Gastroesophageal sphincter (tissue), 4 donors: ENCODE results near the gene APBB1IP. TPM values are rescaled to one million over a fixed set of nuclear protein-coding genes. Genes with fewer than 3 reads are reported as not detected.
A peak's percentile ranks its signal among the peaks of the same experiment; 100 is the strongest.

Experiments
- ATAC-seq: fragments of 150-250 bp; one replicate; pipeline ENCODE4 v1.9.1; 2016; ENCODE audit warnings: mild to moderate bottlenecking, moderate library complexity
- H3K27ac ChIP-seq, 4 donors: fragments of 200-600 bp; sonication (generic) in 3 of 4; 1 replicate in 3 of 4; 2 replicates in 1 of 4; pipeline ENCODE4 v1.5.1; 2016 to 2019
- H3K27me3 ChIP-seq: fragments of 200-600 bp; sonication (generic); one replicate; pipeline ENCODE4 v1.5.1; 2019
- H3K36me3 ChIP-seq, 2 donors: fragments of 200-600 bp; sonication (generic); one replicate each; pipeline ENCODE4 v1.5.1; 2019; ENCODE audit warnings: control low read depth in 1 of 2
- H3K4me1 ChIP-seq, 3 donors: fragments of 200-600 bp; sonication (generic); 1 replicate in 2 of 3; 2 replicates in 1 of 3; pipeline ENCODE4 v1.5.1; 2016 to 2019; ENCODE audit warnings: control low read depth in 2 of 3
- H3K4me3 ChIP-seq, 2 donors: fragments of 200-600 bp; sonication (generic); one replicate each; pipeline ENCODE4 v1.5.1; 2019; ENCODE audit warnings: mild to moderate bottlenecking in 1 of 2, moderate library complexity in 1 of 2
- H3K9me3 ChIP-seq, 3 donors: fragments of 200-600 bp; sonication (generic); one replicate each; pipeline ENCODE4 v1.5.1; 2017 to 2019; ENCODE audit warnings: control low read depth in 2 of 3
- CTCF ChIP-seq, 4 experiments: fragments of 200-600 bp in 2 of 4; fragments of 450-650 bp in 2 of 4; sonication (generic) in 1 of 4; IDR thresholded peaks; one replicate each; pipeline ENCODE4 v1.5.1; 2017 to 2019; ENCODE audit warnings: antibody characterized with exemption in 4 of 4, mild to moderate bottlenecking in 2 of 4, moderate library complexity in 2 of 4
- EP300 ChIP-seq: sonication (generic); formaldehyde crosslinking; IDR thresholded peaks from one replicate; pipeline ENCODE4 v1.6.1; 2017; ENCODE audit warnings: antibody characterized with exemption, mild to moderate bottlenecking
- POLR2A ChIP-seq, 2 donors: fragments of 450-650 bp; IDR thresholded peaks; one replicate each; pipeline ENCODE4 v1.6.1; 2017; ENCODE audit warnings: antibody characterized with exemption in 2 of 2, mild to moderate bottlenecking in 2 of 2, moderate library complexity in 1 of 2
- POLR2AphosphoS5 ChIP-seq: sonication (generic); formaldehyde crosslinking; IDR thresholded peaks from one replicate; pipeline ENCODE4 v1.6.1; 2017; ENCODE audit warnings: antibody characterized with exemption
- WGBS, 2 donors: methylation state at CpG; one replicate each; pipeline ENCODE4 v1.1.5; 2018; ENCODE audit warnings: low coverage in 1 of 2; 5-methylcytosine and 5-hydroxymethylcytosine counted together
- total RNA-seq, 4 donors: library from RNA; depleted of rRNA; stranded (reverse); fragments of >200 nt; gene quantifications; one replicate each; pipeline ENCODE4 v1.1.0, GENCODE V29; 2016

The APBB1IP gene
- total RNA-seq, 4 donors from 2014 or later: 2.3 to 6.9 (median 4.9) TPM

- Histone ChIP-seq H3K27ac (no peak overlapping the region), H3K36me3 (no peaks in the 10 kb centered on the region), H3K4me1 (no peaks in the 10 kb centered on the region), H3K27me3 (peaks cover 47% of the 10 kb centered on the region), H3K4me3 (no peak overlapping the region), H3K9me3 (no peaks in the 10 kb centered on the region)
- ATAC-seq: no peak
- WGBS, 2 donors: 60 to 64% methylated on average over 1 to 2 of the region's 2 CpGs
- TF ChIP-seq POLR2A (IDR thresholded peaks at IDR 0.05): no peak
- TF ChIP-seq CTCF (IDR thresholded peaks at IDR 0.05): no peak
- no peak for TF ChIP-seq EP300
- TF ChIP-seq POLR2AphosphoS5: no peak
These were observed 1.3 kb upstream of the APBB1IP start for GRCh38 chr10:26436848-26437247.

GRCh38 chr10:26438534-26439341 is 597 bp downstream of the APBB1IP start:
- H3K27ac ChIP-seq: peak overlapping the region in 3 of 4 donors; percentile 25 to 80 (median 68)
- H3K4me3 ChIP-seq: peak overlapping the region; percentile 3 to 54
- no peaks in the 10 kb centered on the region for H3K36me3 ChIP-seq
- H3K27me3 ChIP-seq: peaks cover 44% of the 10 kb centered on the region
- peak; percentile 49 for ATAC-seq
- H3K4me1 ChIP-seq: no peaks in the 10 kb centered on the region
- 5% methylated on average over 13 to 21 of the region's 59 CpGs for WGBS, 2 donors
- TF ChIP-seq CTCF (IDR thresholded peaks at IDR 0.05) (no peak), POLR2A (IDR thresholded peaks at IDR 0.05) (no peak), POLR2AphosphoS5 (no peak), EP300 (no peak)
- H3K9me3 ChIP-seq: no peaks in the 10 kb centered on the region

- H3K4me3 ChIP-seq: peak overlapping the region in 1 of 2 donors; percentile 54
- TF ChIP-seq CTCF (IDR thresholded peaks at IDR 0.05) (no peak), POLR2AphosphoS5 (no peak), EP300 (no peak), POLR2A (IDR thresholded peaks at IDR 0.05) (no peak)
These were observed 1.4 kb downstream of the APBB1IP start for GRCh38 chr10:26439406-26440087.

GRCh38 chr10:26440088-26440470 is 1.9 kb downstream of the APBB1IP start:
- no peaks in the 10 kb centered on the region for H3K4me1 ChIP-seq
- TF ChIP-seq CTCF (IDR thresholded peaks at IDR 0.05) (no peak), POLR2A (IDR thresholded peaks at IDR 0.05) (no peak), POLR2AphosphoS5 (no peak), EP300 (no peak)
- WGBS, 2 donors: 10 to 25% methylated on average over 1 of the region's 1 CpG
- H3K27me3 ChIP-seq: peaks cover 42% of the 10 kb centered on the region
- no peaks in the 10 kb centered on the region for H3K36me3 ChIP-seq
- peak overlapping the region in 1 of 2 donors; percentile 54 for H3K4me3 ChIP-seq
- ATAC-seq: no peak
- no peak overlapping the region for H3K27ac ChIP-seq
- H3K9me3 ChIP-seq: no peaks in the 10 kb centered on the region

More at GRCh38 chr10:26439406-26440087, 1.4 kb downstream of the APBB1IP start:
- WGBS, 2 donors: 65 to 68% methylated on average over 10 to 14 of the region's 14 CpGs
- peak overlapping the region in 1 of 4 donors; percentile 80 for H3K27ac ChIP-seq
- H3K36me3 ChIP-seq: no peaks in the 10 kb centered on the region
- H3K4me1 ChIP-seq: no peaks in the 10 kb centered on the region
- no peaks in the 10 kb centered on the region for H3K9me3 ChIP-seq
- ATAC-seq: no peak
- peaks cover 42% of the 10 kb centered on the region for H3K27me3 ChIP-seq
